ENCODE results near the gene SRPX2. TPM values are rescaled to one million over a fixed set of nuclear protein-coding genes. Genes with fewer than 3 reads are reported as not detected.

The SRPX2 gene
- total and polyA plus RNA-seq, 2 of the 13 experiments (the other 11 are each of a cell fraction or from before 2014, with no cell fraction given), result 1.5 to 6.7 TPM

- TF ChIP-seq TERF1 (CRISPR knock-in tag; IDR thresholded peaks at IDR 0.05) (no peak), KDM1A (CRISPR knock-in tag; IDR thresholded peaks at IDR 0.05) (no peak), ZNF574 (CRISPR knock-in tag; IDR thresholded peaks at IDR 0.05) (peak; percentile 59), MXD1 (CRISPR knock-in tag; IDR thresholded peaks at IDR 0.05) (no peak), GATAD1 (CRISPR knock-in tag; IDR thresholded peaks at IDR 0.05) (no peak; the same call in 1 of the 2 replicates), RNF2 (conservative IDR thresholded peaks at IDR 0.05; ENCODE audit: low read depth) (no peak), KLF16 (CRISPR knock-in tag; IDR thresholded peaks at IDR 0.05) (no peak), ISX (CRISPR knock-in tag; conservative IDR thresholded peaks at IDR 0.05) (no peak), PAWR (CRISPR knock-in tag; IDR thresholded peaks at IDR 0.05; ENCODE audit: borderline replicate concordance) (no peak), ADNP (CRISPR knock-in tag; IDR thresholded peaks at IDR 0.05) (no peak), SOX6 (IDR thresholded peaks at IDR 0.05) (no peak), SOX6 (CRISPR knock-in tag; IDR thresholded peaks at IDR 0.05) (0 out of 2 replicates have a peak, but pooled peaks have one; percentile 21), ARNTL (CRISPR knock-in tag; IDR thresholded peaks at IDR 0.05) (no peak), ZNF512B (CRISPR knock-in tag; IDR thresholded peaks at IDR 0.05; ENCODE audit: borderline replicate concordance) (no peak), HBP1 (CRISPR knock-in tag; IDR thresholded peaks at IDR 0.05; ENCODE audit: low read depth) (no peak), CSRNP1 (CRISPR knock-in tag; IDR thresholded peaks at IDR 0.05) (no peak), NR1H2 (CRISPR knock-in tag; IDR thresholded peaks at IDR 0.05; ENCODE audit: borderline replicate concordance, low read depth) (no peak), ZNF136 (CRISPR knock-in tag; IDR thresholded peaks at IDR 0.05; ENCODE audit: low read depth) (no peak), NR2F6 (IDR thresholded peaks at IDR 0.05) (peak; percentile 53; the same call in 1 of the 2 replicates), NR2F6 (CRISPR knock-in tag; IDR thresholded peaks at IDR 0.05) (0 out of 2 replicates have a peak, but pooled peaks have one; percentile 34)
These were observed 5.8 kb downstream of the SRPX2 start (continued) for GRCh38 chrX:100649550-100650356.
